Heart left ventricle (tissue), 16 donors: ENCODE data around the gene RFNG. TPM values are rescaled to one million over a fixed set of nuclear protein-coding genes. Genes with fewer than 3 reads are reported as not detected.

Experiments
- ATAC-seq, 4 donors: fragments of 200-7000 bp; cut with Tn5 transposase; one replicate each; pipeline ENCODE4 v1.9.1; 2020 to 2022; ENCODE audit warnings: moderate library complexity in 4 of 4, mild to moderate bottlenecking in 3 of 4, moderate number of reproducible peaks in 1 of 4
- DNase-seq, 5 donors: peaks; one replicate each; pipeline ENCODE4 v3.0.0-alpha.2; 2020
- H3K27ac ChIP-seq, 12 donors: fragments of 200-600 bp; sonication (generic) in 4 of 12; one replicate each; pipeline versions ENCODE4 v1.5.0 to v1.8.0; 2016 to 2022; ENCODE audit warnings: mild to moderate bottlenecking in 2 of 12
- H3K27me3 ChIP-seq, 9 donors: fragments of 200-600 bp; sonication (generic) in 2 of 9; one replicate each; pipeline versions ENCODE4 v1.5.1 to v1.8.0; 2016 to 2022; ENCODE audit warnings: mild to moderate bottlenecking in 3 of 9
- H3K36me3 ChIP-seq, 9 donors: fragments of 200-600 bp; sonication (generic) in 2 of 9; one replicate each; pipeline versions ENCODE4 v1.5.0 to v1.8.0; 2018 to 2022; ENCODE audit warnings: mild to moderate bottlenecking in 2 of 9
- H3K4me1 ChIP-seq, 12 donors: fragments of 200-600 bp; sonication (generic) in 4 of 12; one replicate each; pipeline versions ENCODE4 v1.5.0 to v1.8.0; 2016 to 2022; ENCODE audit warnings: mild to moderate bottlenecking in 3 of 12
- H3K4me3 ChIP-seq, 12 donors: fragments of 200-600 bp; sonication (generic) in 4 of 12; one replicate each; pipeline versions ENCODE4 v1.5.0 to v1.8.0; 2017 to 2022; ENCODE audit warnings: mild to moderate bottlenecking in 9 of 12, moderate library complexity in 4 of 12
- H3K9me3 ChIP-seq, 12 donors: fragments of 200-600 bp; sonication (generic) in 4 of 12; one replicate each; pipeline versions ENCODE4 v1.5.0 to v1.8.0; 2016 to 2022; ENCODE audit warnings: mild to moderate bottlenecking in 1 of 12
- POLR2A ChIP-seq, 2 donors: fragments of 450-650 bp; IDR thresholded peaks; one replicate each; pipeline ENCODE4 v1.6.1; 2017; ENCODE audit warnings: antibody characterized with exemption in 2 of 2, mild to moderate bottlenecking in 2 of 2, moderate library complexity in 2 of 2
- WGBS, 4 donors: extraction: QIAGEN DNeasy Blood & Tissue Kit in 2 of 4; methylation state at CpG; one replicate each; pipeline versions ENCODE4 v1.1.5 to v1.1.7; 2013 to 2018; 5-methylcytosine and 5-hydroxymethylcytosine counted together
- intact Hi-C, 10 donors: fragments of 100-400 bp; cut with DNase I; formaldehyde crosslinking; loops; one replicate each; pipeline versions ENCODE4 v1.11.1 to v1.14.2; 2022
- polyA plus RNA-seq, 2 donors: library from polyadenylated mRNA; stranded (reverse); fragments of 200-250 nt; gene quantifications; one replicate each; pipeline ENCODE4 v1.2.3, GENCODE V29; 2013
- total RNA-seq, 9 donors: library from RNA; depleted of rRNA in 2 of 9; stranded (reverse); fragments of >200 nt in 2 of 9; fragmentation: NEBNext Ultra II Directional in 3 of 9; extraction: Animal tissue kit (Norgen Biotek cat#: 25700) in 3 of 9; gene quantifications; one replicate each; pipeline versions ENCODE4 v1.1.0 to v1.2.4, GENCODE V29; 2016 to 2023
- TF ChIP-seq, protein P1 (sequence below), 12 donors: fragments of 200-600 bp; sonication (generic) in 4 of 12; IDR thresholded peaks; one replicate each; pipeline versions ENCODE4 v1.5.0 to v1.8.0; 2018 to 2022; ENCODE audit warnings: antibody characterized with exemption in 12 of 12, mild to moderate bottlenecking in 5 of 12
- donor health status: ischemic (EF 13 %, LVEDD 7.1; RV severe dilation, severe dysfunction).
- donor health status: healthy with polysubstance abuse.
- donor health status: DM: no; HTN: yes; CAD: no.
- donor health status: DM: no; HTN: no; CAD: no.
- donor health status: ischemic (EF 25% LVEDD 6.9; RV normal size, moderate dysfunction).
- donor health status: ischemic (EF 25% LVEDD 5.7; RV mildly dilated, moderate dysfunction).
- donor health status: healthy.
- donor health status: DM: yes; HTN: yes; CAD: no.
- donor health status: ischemic (EF 35%, LVEDD 5.7; RV mildly dilated, moderate dysfunction).
- donor health status: nonischemic (EF 11% LVEDD 7.7; RV severe dilation, severe dysfunction).
- donor health status: DM: yes; HTN: yes; CAD: no.
- donor health status: PGD.
- donor health status: ischemic (EF 29% LVEDD 5.4; RV normal size, mild dysfunction).
- donor health status: nonischemic (EF 23%, LVEDD 6.1; RV moderate dilation, normal function).

RFNG gene
- total and polyA plus RNA-seq, 11 donors, result 16.4 to 30.6 (median 21.2) TPM

- H3K27me3 ChIP-seq, result no peaks in the 10 kb centered on the region
- peak overlapping the region; percentile 69 to 99 (median 96) for H3K27ac ChIP-seq
- H3K36me3 ChIP-seq, result peaks cover 0 to 20% (median 9%) of the 10 kb centered on the region in 9 donors
- ATAC-seq, result peak in 3 of 4 donors; percentile 1 to 5 (median 4)
- DNase-seq, result peak in 2 of 5 donors; percentile 61 to 63
- peaks cover 0 to 51% (median 26%) of the 10 kb centered on the region in 12 donors for H3K4me1 ChIP-seq
- no peaks in the 10 kb centered on the region for H3K9me3 ChIP-seq
- TF ChIP-seq, protein P1, sequence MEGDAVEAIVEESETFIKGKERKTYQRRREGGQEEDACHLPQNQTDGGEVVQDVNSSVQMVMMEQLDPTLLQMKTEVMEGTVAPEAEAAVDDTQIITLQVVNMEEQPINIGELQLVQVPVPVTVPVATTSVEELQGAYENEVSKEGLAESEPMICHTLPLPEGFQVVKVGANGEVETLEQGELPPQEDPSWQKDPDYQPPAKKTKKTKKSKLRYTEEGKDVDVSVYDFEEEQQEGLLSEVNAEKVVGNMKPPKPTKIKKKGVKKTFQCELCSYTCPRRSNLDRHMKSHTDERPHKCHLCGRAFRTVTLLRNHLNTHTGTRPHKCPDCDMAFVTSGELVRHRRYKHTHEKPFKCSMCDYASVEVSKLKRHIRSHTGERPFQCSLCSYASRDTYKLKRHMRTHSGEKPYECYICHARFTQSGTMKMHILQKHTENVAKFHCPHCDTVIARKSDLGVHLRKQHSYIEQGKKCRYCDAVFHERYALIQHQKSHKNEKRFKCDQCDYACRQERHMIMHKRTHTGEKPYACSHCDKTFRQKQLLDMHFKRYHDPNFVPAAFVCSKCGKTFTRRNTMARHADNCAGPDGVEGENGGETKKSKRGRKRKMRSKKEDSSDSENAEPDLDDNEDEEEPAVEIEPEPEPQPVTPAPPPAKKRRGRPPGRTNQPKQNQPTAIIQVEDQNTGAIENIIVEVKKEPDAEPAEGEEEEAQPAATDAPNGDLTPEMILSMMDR (IDR thresholded peaks at IDR 0.05), result no peak
- TF ChIP-seq POLR2A (IDR thresholded peaks at IDR 0.05), result no peak
- 1 to 45% (median 19%) methylated on average over 21 to 80 of the region's 80 CpGs for WGBS, 4 donors
- intact Hi-C loops, result loop anchor here in 3 of 10 donors (1.0 to 5.0 kb wide), 7 partner anchors 32 to 122 kb away; partner anchors contain the start of genes DCXR (in 2 of the 3), ASPSCR1 (in 1 of the 3), DUS1L (in 1 of the 3) and LRRC45 (in 1 of the 3)
- H3K4me3 ChIP-seq, result peak overlapping the region; percentile 27 to 95 (median 79)
Observed at GRCh38 chr17:82098939-82099763, 47.5 kb upstream of the RFNG start.

GRCh38 chr17:82098169-82098938, 46.7 kb upstream of the RFNG start, which contains the start of gene FASN:
TSS of gene FASN (minus strand) at chr17:82098236. CDS start at chr17:82096445, 1,791 bp downstream.
- Histone ChIP-seq H3K27ac (peak within 1 kb of the TSS; percentile 69 to 99 (median 96)), H3K36me3 (peaks cover 0 to 28% (median 17%) of the 10 kb centered on the region in 9 donors), H3K4me1 (peaks cover 0 to 44% (median 23%) of the 10 kb centered on the region in 12 donors), H3K9me3 (no peaks in the 10 kb centered on the region), H3K4me3 (peak within 1 kb of the TSS; percentile 65 to 95 (median 82)), H3K27me3 (no peaks in the 10 kb centered on the region)
- intact Hi-C loops, result loop anchor here in 3 of 10 donors (1.0 to 5.0 kb wide), 7 partner anchors 32 to 122 kb away; partner anchors contain the start of genes DCXR (in 2 of the 3), ASPSCR1 (in 1 of the 3), DUS1L (in 1 of the 3) and LRRC45 (in 1 of the 3)
- WGBS, 4 donors, result 0 to 1% (median 1%) methylated on average over 61 to 124 of the region's 124 CpGs
- peak; percentile 95 to 97 (median 96) for DNase-seq
- peak; percentile 83 to 90 (median 87) for ATAC-seq
- peak; percentile 95 to 98 for TF ChIP-seq POLR2A (IDR thresholded peaks at IDR 0.05)
- TF ChIP-seq, protein P1 (IDR thresholded peaks at IDR 0.05), result peak in 11 of 12 donors; percentile 6 to 61 (median 45)

GRCh38 chr17:82097919-82098168, 46.2 kb upstream of the RFNG start:
- no peak for DNase-seq
- H3K9me3 ChIP-seq, result no peaks in the 10 kb centered on the region
- 0% methylated on average over 23 to 36 of the region's 36 CpGs; no CpG with 5 or more reads in 1 of the 4 donors for WGBS, 4 donors
- peak overlapping the region; percentile 65 to 95 (median 82) for H3K4me3 ChIP-seq
- TF ChIP-seq, protein P1 (IDR thresholded peaks at IDR 0.05), result no peak
- TF ChIP-seq POLR2A (IDR thresholded peaks at IDR 0.05), result no peak
- H3K4me1 ChIP-seq, result peaks cover 0 to 42% (median 23%) of the 10 kb centered on the region in 12 donors
- intact Hi-C loops, result loop anchor here in 3 of 10 donors (1.0 to 5.0 kb wide), 7 partner anchors 31 to 121 kb away; partner anchors contain the start of genes DCXR (in 2 of the 3), ASPSCR1 (in 1 of the 3), DUS1L (in 1 of the 3) and LRRC45 (in 1 of the 3)
- peaks cover 0 to 33% (median 22%) of the 10 kb centered on the region in 9 donors for H3K36me3 ChIP-seq
- H3K27me3 ChIP-seq, result no peaks in the 10 kb centered on the region
- H3K27ac ChIP-seq, result peak overlapping the region; percentile 69 to 99 (median 96)
- no peak for ATAC-seq
